Middle frontal gyrus (tissue), 1 donor: ENCODE results near the gene CLDN18.

Experiments used
- DNase-seq: peaks from one replicate; pipeline ENCODE4 v3.0.0-alpha.2; 2015; ENCODE audit warnings: low spot score; ENCODE audit errors: extremely low spot score

CLDN18 gene

DNA sequence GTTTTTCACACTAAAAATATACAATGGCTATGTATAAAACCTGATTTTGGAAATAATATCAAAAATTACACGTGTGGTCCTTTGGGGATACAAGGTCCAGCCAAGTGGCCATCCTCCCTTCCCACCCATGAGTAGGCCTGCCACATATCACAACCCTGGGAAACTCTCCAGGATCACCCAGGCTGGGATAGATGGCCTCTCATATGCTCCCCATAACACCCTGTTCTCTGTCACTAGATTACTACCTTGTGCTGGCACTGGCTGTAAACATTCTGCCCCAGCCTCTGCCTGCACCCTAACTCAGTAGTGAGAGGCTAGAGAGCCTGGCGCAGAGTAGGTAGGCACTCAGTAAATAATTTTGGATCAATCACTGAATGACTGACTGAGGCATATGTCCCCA is 52.1 kb downstream of the CLDN18 start:
- no peak for DNase-seq

- DNase-seq, result no peak
Measured at GRCh38 chr3:138062626-138063025, 52.7 kb downstream of the CLDN18 start.

GRCh38 chr3:138063416-138063815 is 53.5 kb downstream of the CLDN18 start:
- DNase-seq, result no peak

- DNase-seq, result no peak
Measured at GRCh38 chr3:138065949-138066348, 56.0 kb downstream of the CLDN18 start.

GRCh38 chr3:138066383-138066782 is 56.4 kb downstream of the CLDN18 start:
- no peak for DNase-seq

DNA sequence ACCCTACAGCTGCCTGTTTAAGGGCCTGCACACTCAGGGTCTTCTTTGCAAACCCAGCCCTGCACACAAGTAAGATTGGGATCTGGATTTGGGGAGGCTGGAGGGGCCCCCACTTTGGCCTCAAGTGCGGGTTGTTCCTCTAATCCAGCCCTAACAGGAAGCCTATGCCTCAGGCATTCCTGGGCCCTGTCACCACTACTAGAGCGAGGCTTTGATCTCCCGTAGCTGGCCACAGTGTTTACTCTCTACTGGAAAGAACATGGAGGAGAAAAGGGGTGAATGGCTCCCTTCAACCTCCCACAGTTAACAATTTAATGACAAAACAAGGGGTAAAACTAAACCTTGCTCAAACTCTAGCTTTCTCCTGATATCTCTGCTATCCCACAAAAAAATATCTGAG is 57.0 kb downstream of the CLDN18 start:
- DNase-seq, result no peak

DNA sequence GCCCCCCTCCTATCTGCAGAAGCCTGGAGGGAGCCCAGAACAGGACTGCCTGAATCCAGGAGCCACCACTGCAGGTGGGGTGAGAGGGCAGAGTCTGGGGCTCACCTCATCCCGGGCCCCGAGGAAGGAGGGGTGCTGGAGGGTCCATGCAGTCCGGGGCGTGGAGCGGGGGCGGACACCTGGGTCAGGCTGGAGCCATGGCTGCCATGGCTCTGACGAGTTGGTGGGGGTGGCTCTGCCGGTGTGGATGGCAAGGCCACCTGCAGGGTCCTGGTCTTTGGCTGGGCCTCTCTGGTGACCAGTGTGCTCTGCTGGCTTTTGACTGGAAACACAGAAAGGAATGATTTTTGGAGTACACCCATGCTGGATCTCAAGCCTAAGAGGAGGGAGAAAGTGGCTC is 58.1 kb downstream of the CLDN18 start:
- DNase-seq, result no peak

DNA sequence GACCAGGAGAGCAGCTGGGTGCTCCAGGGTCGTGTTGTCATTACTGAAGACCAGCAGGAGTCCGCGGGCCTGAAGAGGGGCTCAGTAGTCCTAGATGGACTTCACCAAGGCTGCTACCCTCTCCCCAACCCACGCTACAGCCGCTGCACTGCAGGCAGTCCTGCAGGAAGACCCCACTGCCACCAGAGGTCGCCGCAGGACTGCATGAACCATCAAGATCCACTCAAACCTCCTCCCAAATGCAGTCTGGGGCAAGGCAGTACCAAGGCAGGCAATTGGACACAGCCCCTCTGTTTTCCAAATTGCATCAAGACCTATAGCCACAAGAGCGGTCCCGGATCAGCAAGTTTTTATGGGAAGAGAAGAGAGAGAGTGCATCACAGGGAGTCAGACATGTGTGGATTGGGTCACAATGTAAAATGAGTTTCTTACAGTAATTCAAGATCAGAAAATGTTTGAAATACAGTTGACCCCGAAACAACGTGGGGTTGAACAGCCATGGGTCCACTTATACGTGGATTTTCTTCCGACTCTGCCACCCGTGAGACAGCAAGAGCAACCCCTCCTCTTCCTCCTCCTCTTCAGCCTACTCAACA is 58.7 kb downstream of the CLDN18 start:
- peak; percentile 65 for DNase-seq

- no peak for DNase-seq
Measured at GRCh38 chr3:138070006-138070405, 60.0 kb downstream of the CLDN18 start.

DNA sequence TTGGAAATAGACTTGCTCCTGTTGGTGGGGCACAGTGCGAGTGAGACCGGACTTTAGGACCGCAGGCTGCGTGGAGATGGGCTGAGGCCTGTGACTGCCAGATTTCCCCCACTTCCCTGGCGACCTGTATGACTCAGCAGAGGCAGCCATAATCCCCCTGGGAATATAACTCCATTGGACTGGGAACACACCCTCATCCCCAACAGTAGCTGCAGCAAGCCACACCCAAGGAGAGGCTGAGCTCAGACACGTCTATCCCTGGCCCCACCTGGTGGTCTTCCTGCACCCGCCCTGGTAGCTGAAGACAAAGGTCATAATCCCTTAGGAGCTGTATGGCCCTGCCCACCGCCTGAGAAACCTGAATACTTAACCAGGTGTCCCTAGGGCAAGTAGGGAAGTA is 62.8 kb downstream of the CLDN18 start:
- DNase-seq, result no peak

DNA sequence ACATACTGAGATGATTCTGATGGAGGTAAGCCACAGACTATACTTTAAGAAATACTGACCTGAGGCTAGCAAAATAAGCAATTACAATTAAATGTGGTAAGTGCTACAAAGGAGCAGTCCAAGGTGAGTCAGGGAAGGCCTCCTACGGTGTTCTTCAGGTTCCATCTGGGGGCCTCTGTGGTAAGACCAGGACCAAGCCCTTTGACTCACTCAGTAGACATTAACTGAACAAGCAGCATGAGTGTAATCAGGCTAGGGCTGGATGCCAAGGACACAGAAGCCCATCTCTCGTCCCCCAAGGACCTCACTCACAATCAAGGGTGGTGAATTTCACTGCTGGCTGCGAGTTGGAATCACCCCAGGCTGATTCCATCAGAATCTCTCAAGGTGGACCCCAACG is 68.1 kb downstream of the CLDN18 start:
- no peak for DNase-seq

- DNase-seq, result no peak
Measured at GRCh38 chr3:138078901-138079344, 69.0 kb downstream of the CLDN18 start.

- no peak for DNase-seq
Measured at GRCh38 chr3:138079901-138080300, 69.9 kb downstream of the CLDN18 start.

DNA sequence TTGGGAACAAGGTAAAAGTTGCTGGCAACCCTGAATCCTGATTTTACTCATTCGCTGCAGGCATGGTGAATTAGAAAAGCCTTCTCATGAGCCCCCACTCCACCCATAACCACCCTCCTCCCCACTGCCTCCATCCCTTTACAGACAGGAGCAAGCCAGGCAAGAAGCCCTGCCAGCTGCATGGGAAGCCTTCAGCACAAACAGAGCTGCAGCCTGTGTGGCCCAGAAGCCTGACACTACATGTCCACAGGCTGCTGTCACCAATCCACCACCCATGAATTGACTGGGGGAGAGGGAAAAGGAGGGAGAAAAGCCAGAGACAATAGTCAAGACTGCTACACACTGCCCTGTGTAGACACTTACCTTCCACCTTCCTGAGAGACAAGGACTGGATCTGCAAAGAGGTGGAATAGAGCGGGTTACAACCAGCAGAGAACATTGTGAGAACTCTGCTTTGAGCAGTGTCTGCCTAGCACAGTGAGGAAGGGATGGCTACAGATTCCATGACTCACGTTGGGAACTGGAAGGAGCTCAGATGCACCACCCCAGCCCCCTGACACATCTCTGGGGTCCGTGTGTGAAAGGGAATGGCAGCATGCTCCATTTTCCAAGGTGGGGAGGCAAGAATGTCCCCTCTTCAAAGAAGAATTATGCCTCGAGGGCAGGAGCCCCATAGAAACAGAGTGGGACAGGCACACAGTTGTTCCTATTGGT is 71.6 kb downstream of the CLDN18 start:
- DNase-seq, result no peak

DNA sequence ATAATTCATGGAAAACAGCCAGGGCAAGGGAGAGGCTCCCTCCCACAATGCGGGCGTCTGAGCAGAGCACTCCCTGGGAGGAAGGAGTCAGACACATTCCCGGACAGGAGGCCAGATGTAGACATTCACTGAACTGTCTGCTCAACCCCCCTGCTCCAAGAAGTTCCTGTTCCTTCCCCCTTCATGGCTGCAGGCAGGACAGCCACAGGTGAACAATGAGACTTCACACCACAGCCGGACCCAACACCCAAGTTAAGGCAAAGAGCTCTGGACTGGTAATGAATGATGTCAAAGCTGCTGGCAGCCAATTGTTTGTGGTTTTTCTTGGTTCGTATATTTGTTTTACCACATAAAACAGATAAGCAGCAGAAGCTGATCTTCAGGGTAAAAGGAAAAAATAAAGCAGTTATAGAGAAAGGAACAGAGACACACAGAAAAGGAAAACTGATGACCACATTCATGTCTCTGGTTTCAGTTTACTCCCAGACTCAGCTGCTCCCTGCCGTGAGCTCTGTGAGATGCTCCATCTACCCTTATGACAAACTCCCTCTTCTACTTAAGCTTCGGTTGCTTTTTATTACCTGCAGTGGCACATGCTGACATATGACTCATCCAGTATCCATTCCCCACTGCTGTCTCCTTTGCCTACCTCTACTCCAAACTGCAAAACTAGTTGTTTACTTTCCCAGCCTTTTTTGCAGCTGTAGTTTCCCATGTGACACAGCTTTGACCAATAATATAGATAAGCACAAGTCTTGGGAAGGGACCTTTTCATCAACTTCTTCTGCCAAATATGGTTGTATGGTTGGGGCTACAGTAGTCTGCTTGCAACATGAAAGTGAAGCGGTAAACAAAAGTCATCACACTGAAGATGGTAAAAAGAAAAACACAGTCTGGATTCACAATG is 72.4 kb downstream of the CLDN18 start:
- DNase-seq, result no peak

GRCh38 chr3:138082992-138083386 is 73.0 kb downstream of the CLDN18 start:
- DNase-seq, result no peak
